Effector memory CD4-positive, alpha-beta T cell (primary cell): Measurements from ENCODE around the gene C1QTNF12.

Source experiments
- DNase-seq, 3 donors: peaks; one replicate each; pipeline ENCODE4 v3.0.0-alpha.2; 2020
- H3K27ac ChIP-seq: 2 replicates; pipeline ENCODE4 v1.7.0; 2013; ENCODE audit warnings: mild to moderate bottlenecking, low read length, moderate library complexity; ENCODE audit not compliant: insufficient read depth, poor library complexity, severe bottlenecking
- H3K27me3 ChIP-seq: replicated peaks from 2 replicates; pipeline ENCODE4 v1.7.0; 2013; ENCODE audit warnings: mild to moderate bottlenecking, low read length; ENCODE audit not compliant: insufficient read depth, control insufficient read depth, poor library complexity, severe bottlenecking
- H3K36me3 ChIP-seq: 2 replicates; pipeline ENCODE4 v1.7.0; 2013; ENCODE audit warnings: mild to moderate bottlenecking, low read length, moderate library complexity; ENCODE audit not compliant: control insufficient read depth, insufficient read depth
- H3K4me1 ChIP-seq: 2 replicates; pipeline ENCODE4 v1.7.0; 2013; ENCODE audit warnings: low read length, mild to moderate bottlenecking; ENCODE audit not compliant: control insufficient read depth, insufficient read depth, poor library complexity, severe bottlenecking
- H3K4me3 ChIP-seq: 2 replicates; pipeline ENCODE4 v1.7.0; 2013; ENCODE audit warnings: low read length, low read depth, mild to moderate bottlenecking; ENCODE audit not compliant: insufficient read depth, poor library complexity, severe bottlenecking
- H3K9me3 ChIP-seq: 2 replicates; pipeline ENCODE4 v1.7.0; 2013; ENCODE audit warnings: mild to moderate bottlenecking, low read length, moderate library complexity; ENCODE audit not compliant: control insufficient read depth

Gene C1QTNF12

DNA sequence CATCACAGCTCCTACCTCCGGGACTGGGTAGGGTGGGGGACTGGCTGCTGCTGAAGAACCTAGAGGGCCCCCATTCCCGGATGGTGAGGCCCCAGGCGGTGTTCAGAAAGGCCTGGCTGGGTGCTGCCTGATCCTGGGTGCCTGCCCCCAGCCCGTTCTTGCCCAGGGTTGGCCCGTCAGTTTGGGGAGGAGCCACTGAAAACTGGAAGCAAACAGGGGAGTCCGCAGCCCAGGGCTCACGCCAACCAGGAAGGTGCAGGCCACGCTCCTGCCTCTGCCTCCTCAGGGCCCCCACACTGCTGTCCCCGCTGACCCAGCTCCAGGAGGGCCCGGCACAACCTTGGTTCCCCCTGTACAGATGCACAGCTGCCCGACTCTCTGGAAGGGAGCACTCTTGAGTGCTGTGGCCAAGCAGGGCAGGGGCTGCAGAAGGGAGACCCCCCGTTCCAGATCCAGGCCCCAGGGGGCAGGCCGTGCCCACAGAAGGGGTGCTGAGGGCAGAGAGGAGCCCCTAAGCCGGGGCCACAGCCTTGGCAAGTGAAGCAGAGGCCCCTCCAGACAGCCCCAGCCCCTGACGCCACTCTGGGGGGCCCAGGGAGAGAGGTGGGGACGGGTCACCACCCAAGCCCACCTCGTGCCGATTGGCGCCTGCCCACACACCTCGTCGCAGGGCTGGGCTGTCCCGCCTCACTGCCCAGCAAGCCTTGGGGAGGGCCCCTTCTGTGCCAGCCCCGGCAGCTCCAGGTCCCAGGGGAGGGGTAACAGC lies 5.5 kb downstream of the C1QTNF12 start:
- Histone ChIP-seq H3K27ac (no peak overlapping the region), H3K4me1 (peaks cover 2% of the 10 kb centered on the region), H3K36me3 (no peaks in the 10 kb centered on the region), H3K9me3 (no peaks in the 10 kb centered on the region), H3K27me3 (peaks cover 9% of the 10 kb centered on the region), H3K4me3 (no peak overlapping the region)
- no peak for DNase-seq

DNA sequence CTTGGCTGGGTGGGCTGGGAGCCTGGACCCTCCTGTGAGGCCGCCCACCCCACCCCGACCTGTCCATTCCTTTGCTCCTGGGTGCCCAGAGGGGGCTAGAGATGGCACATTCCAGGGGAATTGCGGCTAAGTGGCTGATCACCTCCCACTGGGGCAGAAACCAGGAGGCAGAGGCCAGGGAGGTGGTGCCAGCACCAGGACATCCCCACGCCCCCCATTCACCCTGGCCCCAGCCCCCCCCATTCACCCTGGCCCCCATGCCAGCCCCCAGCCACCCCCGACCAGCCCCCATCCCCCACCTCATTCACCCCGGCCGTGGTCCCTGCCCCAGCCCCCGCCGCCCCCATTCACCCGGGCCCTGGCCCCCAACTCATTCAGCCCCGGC lies 6.2 kb downstream of the C1QTNF12 start:
- H3K27me3 ChIP-seq: peaks cover 3% of the 10 kb centered on the region
- H3K9me3 ChIP-seq: no peaks in the 10 kb centered on the region
- H3K4me3 ChIP-seq: no peak overlapping the region
- H3K27ac ChIP-seq: no peak overlapping the region
- no peaks in the 10 kb centered on the region for H3K4me1 ChIP-seq
- peaks cover under 1% of the 10 kb centered on the region for H3K36me3 ChIP-seq
- no peak for DNase-seq

DNA sequence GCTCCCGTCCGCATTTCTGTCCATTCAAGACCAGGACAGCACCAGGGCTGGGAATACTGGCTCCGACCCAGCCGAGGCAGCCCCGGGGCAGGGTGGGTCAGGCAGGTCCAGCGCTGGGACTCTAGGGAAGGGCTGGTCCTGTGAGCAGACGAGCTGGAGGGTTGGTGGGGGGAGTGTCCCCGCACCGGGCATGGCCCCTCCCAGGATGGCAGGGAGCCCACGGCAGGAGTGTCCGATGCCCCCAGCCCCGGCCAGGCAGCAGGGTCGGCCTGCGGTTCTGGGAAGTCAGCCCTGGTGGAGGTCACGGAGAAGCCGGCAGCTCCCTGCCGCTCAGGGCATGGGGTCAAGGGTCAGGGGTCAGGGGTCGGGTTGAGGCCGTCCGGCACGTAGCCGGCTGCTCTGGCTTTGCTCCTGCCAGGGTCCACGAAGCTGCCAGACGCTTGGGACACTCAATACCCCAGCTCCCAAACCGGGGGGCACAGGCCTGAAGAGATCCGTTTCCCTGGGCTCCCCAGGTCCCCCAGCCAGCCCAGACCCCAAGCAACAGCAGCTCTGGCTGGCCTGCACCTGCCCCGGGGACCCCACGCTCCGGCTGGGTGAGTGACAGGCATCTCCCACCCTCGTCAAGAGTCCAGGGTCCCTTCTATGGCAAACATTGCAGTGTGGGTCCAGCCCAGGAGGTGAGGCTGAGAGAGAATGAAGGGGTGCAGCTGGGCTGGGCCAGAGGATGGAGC lies 6.7 kb downstream of the C1QTNF12 start:
- H3K27me3 ChIP-seq: no peaks in the 10 kb centered on the region
- no peaks in the 10 kb centered on the region for H3K9me3 ChIP-seq
- H3K27ac ChIP-seq: no peak overlapping the region
- no peaks in the 10 kb centered on the region for H3K4me1 ChIP-seq
- no peak for DNase-seq
- peaks cover 6% of the 10 kb centered on the region for H3K36me3 ChIP-seq
- no peak overlapping the region for H3K4me3 ChIP-seq

DNA sequence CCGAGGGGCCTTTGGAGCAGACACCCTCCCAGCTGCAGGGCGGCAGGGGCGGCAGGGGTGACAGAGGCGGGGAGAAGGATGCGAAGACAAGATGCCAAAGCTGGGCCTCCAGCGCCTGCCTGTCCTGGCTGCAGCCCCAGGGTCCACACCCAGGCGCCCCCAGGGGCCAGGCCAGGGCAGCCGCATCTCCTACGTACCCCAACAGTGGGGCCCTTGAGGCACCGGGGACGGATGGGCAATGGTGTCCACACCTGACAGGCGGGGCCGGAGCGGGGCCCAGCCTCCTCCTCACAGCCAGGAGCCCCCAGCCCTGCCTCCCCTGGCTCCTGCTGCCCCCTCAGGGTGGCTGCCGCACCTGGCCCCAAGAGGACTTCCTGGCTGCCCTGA lies 7.3 kb downstream of the C1QTNF12 start:
- Histone ChIP-seq H3K4me1 (peaks cover 1% of the 10 kb centered on the region), H3K27ac (no peak overlapping the region), H3K36me3 (peaks cover 6% of the 10 kb centered on the region), H3K9me3 (no peaks in the 10 kb centered on the region), H3K4me3 (no peak overlapping the region), H3K27me3 (no peaks in the 10 kb centered on the region)
- no peak for DNase-seq

DNA sequence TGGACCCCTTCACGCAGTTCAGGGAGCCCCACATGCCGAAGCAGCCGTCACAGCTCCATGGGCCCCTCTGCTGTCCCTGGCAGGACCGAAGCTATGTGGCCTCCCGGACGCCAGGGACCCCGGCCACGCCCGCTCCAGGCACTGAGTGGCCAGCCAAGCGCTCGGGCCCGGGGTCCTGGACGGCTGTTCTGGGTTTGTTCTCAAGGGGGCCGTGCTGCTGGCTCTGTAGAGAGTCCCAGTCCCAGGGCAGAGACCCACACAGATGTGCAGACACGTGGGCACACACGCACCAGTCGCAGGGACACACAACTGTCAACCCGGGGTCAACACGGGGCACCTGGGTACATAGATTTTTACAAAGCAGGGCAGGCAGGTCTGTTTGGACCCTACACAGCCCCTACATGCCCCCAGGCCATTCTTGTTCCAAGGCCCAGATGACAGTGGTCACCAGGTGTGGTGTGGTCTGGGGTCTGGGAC lies 7.8 kb downstream of the C1QTNF12 start:
- peaks cover 6% of the 10 kb centered on the region for H3K36me3 ChIP-seq
- peaks cover 4% of the 10 kb centered on the region for H3K4me1 ChIP-seq
- H3K27me3 ChIP-seq: no peaks in the 10 kb centered on the region
- DNase-seq: no peak
- no peak overlapping the region for H3K27ac ChIP-seq
- no peak overlapping the region for H3K4me3 ChIP-seq
- no peaks in the 10 kb centered on the region for H3K9me3 ChIP-seq

DNA sequence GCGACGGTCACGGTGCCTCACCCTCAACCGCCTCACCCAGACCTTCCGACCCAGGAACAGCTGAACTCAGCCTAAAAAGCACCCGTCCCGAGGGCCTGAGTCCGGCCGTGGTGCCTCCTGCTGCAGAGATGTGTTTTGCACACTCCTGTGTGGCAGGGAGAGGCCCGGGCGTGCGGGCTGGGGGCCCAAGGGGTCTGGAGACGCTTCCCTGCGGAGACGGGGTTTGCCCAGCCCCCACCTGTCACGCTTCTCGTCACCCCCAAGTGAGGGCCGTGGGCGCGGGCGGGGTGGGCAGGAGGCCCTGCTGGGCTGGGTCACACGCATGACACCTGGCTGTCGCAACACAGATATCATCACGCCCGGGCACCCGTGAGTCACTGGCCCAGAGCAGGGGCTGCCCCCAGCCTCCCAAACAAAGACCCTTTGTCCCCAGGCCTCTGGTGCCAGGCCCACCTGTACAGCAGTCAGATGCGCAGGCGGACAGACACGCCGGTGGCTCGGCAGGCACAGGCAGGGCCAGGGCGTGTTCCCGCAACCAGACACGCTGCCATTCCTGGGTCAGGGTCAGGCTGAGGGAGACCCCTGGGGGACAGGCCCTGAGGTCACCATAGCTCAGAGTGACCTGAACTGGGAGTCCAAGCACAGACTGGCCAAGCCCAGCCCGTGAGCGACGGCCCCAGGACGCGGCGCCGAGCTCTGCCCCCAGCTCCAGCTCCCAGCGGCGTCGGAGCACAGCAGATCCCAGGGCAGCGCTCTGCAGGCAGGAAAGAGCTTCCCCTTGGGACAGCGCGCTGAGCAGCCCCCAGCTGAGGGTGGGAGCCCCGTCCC lies 8.4 kb downstream of the C1QTNF12 start:
- no peaks in the 10 kb centered on the region for H3K27me3 ChIP-seq
- H3K9me3 ChIP-seq: no peaks in the 10 kb centered on the region
- peaks cover 9% of the 10 kb centered on the region for H3K4me1 ChIP-seq
- H3K4me3 ChIP-seq: no peak overlapping the region
- no peak for DNase-seq
- H3K27ac ChIP-seq: no peak overlapping the region
- H3K36me3 ChIP-seq: peaks cover 6% of the 10 kb centered on the region

DNA sequence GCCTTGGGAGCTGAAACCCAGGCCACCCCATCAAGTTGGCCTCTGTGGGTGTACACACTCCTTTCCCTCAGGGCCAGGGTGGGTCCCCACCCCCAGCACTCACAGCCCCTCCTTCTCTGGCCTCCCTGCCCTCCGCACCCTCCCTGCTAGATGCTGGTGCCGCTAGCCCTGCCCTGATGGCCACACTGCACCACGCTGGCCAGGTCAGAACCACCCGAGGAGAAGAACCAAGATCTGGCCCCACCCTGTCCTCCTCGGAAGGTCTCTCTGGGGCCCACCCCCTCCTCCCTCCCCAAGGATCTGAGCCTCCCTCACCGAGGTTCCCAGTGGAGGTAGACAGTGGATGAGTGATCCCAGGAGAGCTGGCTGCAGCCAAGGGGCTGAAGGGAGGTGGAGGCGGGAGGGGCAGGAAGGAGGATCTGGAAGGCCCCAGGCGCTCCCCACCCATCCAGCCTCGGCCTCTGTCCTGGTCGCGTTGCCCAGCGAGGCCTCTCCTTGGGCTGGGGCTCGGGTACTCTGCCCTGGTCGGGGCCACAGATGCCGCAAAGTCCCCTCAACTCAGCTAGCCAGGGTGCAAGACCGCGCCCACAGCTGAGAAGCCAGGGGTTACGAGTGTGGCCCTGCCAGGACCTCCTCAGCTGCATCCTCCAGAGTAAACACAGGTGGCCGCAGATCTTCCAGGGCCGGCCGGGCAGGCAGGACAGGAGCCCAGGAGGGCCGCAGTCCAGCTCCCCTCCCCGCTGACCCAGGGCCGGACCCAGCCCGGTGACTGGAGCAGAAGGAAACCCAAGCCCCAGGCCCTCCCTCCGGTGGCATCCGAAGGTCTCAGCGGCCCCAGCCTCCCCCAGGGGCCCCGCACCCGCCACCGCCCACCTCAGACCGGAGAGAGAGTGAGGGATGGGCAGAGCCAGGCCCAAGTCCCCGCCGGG lies 9.3 kb downstream of the C1QTNF12 start:
- no peak for DNase-seq
- Histone ChIP-seq H3K9me3 (no peaks in the 10 kb centered on the region), H3K27me3 (no peaks in the 10 kb centered on the region), H3K27ac (no peak overlapping the region), H3K36me3 (peaks cover 6% of the 10 kb centered on the region), H3K4me3 (no peak overlapping the region), H3K4me1 (peaks cover 13% of the 10 kb centered on the region)

DNA sequence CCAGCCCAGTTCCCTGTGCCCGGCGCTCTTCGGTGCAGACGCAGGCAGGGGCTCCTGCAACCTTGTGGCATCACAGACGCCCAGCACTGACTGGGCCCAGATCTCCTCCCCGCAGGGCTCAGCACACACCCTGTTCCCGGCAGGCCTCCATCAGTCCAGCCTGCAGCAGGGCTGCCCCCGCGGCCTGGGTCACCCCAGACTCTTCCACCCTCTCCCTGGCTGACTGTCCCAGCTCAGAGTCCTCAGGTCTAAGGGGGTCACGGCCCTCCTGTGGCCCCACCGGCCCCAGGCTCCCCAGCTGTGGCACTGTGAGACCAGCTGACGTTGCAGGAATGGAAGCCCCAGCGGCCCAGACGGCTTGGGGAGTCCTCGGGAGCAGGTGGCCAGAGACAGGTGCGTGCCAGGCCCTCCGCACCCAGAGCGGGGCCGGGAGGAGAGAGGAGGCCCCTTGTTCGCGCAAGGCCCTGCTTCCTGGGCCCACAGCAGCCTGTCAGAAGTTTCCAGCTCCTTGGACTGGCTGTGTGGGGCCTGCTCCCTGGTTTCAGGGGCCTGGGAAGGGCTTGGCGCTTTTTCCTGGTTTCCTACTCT lies 10.3 kb downstream of the C1QTNF12 start:
- no peak for DNase-seq

More for the DNA sequence above, 10.3 kb downstream of the C1QTNF12 start:
- peaks cover 13% of the 10 kb centered on the region for H3K4me1 ChIP-seq
- no peaks in the 10 kb centered on the region for H3K9me3 ChIP-seq
- no peaks in the 10 kb centered on the region for H3K27me3 ChIP-seq
- H3K36me3 ChIP-seq: peaks cover 6% of the 10 kb centered on the region
- no peak overlapping the region for H3K4me3 ChIP-seq
- H3K27ac ChIP-seq: no peak overlapping the region
